Measurements from ENCODE around the gene HDAC7.

Gene HDAC7

GRCh38 chr12:47858511-47859266 is 39.0 kb upstream of the HDAC7 start:
- Histone ChIP-seq H3K27ac (ENCODE audit: low read depth, low read length) (no peak overlapping the region), H3K9me3 (ENCODE audit: low read length) (no peaks in the 10 kb centered on the region)

DNA sequence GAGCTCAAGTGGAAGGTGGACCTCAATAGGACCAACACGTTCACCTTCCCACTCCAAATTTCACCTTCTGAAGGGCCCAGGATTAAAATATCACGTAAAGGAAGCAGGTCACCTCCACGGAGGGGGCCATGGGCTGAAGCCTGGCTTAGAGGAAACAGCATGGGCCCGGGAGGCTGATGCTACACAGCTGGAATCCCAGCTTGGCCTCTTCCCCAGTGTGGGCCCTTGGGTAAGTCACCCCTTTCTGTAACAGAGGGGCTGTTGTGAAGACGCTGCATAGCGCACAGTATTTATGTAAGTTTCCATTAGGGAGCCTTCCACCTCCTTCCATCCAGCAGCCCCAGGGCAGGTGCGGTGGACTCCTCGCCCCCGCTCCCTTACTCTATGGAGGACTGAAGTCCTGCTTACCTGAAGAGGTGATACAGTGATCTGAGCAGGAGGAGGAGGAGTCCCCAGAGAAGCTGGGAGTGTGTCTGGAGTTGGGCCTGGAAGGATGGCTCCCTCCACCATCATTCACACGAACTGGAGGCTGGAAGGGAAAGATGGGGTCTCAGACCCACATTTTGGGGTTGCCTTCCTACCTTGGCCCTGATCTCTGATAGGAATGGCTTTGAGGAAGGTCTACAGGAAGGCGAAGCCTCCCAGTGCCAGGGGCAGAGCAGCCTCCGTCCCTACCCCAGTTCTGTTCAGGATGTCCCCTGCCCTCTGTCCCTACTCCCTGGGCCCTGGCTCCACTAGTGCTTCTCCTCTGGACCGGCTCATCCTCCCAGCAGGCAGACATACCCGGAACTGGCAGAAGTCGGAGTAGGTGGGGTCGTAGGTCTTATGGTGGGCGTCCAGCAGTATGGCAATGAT is 37.2 kb upstream of the HDAC7 start:
- Histone ChIP-seq H3K9ac (ENCODE audit: low read length) (no peak overlapping the region), H3K27me3 (ENCODE audit: control insufficient read depth in 1 of 2, insufficient read depth in 2 of 2, low read length in 2 of 2) (no peaks in the 10 kb centered on the region), H3K36me3 (ENCODE audit: insufficient read depth, low read length) (no peaks in the 10 kb centered on the region), H3K4me1 (ENCODE audit: insufficient read depth, low read length) (no peaks in the 10 kb centered on the region), H3K4me3 (ENCODE audit: low read depth in 1 of 2, low read length in 2 of 2) (no peak overlapping the region), H3K27ac (ENCODE audit: low read depth, low read length) (no peak overlapping the region), H3K9me3 (ENCODE audit: low read length) (no peaks in the 10 kb centered on the region)

More at GRCh38 chr12:47858511-47859266, 39.0 kb upstream of the HDAC7 start:
- Histone ChIP-seq H3K4me3 (ENCODE audit: low read depth in 1 of 2, low read length in 2 of 2) (no peak overlapping the region), H3K4me1 (ENCODE audit: insufficient read depth, low read length) (no peaks in the 10 kb centered on the region), H3K27me3 (ENCODE audit: control insufficient read depth in 1 of 2, insufficient read depth in 2 of 2, low read length in 2 of 2) (no peaks in the 10 kb centered on the region), H3K36me3 (ENCODE audit: insufficient read depth, low read length) (no peaks in the 10 kb centered on the region), H3K9ac (ENCODE audit: low read length) (no peak overlapping the region)

DNA sequence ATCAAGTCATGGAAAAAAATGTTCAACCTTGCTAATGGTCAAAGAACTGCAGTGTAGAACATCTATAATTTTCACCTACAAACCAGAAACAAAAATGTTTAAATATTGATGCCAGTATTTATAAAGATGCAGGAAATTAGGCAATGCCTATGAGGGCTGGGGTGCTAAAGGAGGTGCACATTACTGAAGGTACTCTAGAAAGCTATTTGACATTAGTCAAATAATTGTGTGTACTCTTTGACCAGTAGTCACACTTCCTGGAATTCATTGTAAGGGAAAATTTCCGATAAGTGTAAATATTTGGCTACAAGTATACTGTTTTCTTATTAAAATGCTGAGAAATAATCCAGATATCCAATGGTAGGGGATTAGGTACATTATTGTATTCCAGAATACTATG is 36.4 kb upstream of the HDAC7 start:
- Histone ChIP-seq H3K27ac (ENCODE audit: low read depth, low read length) (no peak overlapping the region), H3K36me3 (ENCODE audit: insufficient read depth, low read length) (no peaks in the 10 kb centered on the region), H3K9ac (ENCODE audit: low read length) (no peak overlapping the region), H3K4me1 (ENCODE audit: insufficient read depth, low read length) (no peaks in the 10 kb centered on the region), H3K9me3 (ENCODE audit: low read length) (no peaks in the 10 kb centered on the region), H3K27me3 (ENCODE audit: control insufficient read depth in 1 of 2, insufficient read depth in 2 of 2, low read length in 2 of 2) (no peaks in the 10 kb centered on the region), H3K4me3 (ENCODE audit: low read depth in 1 of 2, low read length in 2 of 2) (no peak overlapping the region)

- H3K4me1 ChIP-seq (ENCODE audit: insufficient read depth, low read length): no peaks in the 10 kb centered on the region
- H3K36me3 ChIP-seq (ENCODE audit: insufficient read depth, low read length): no peaks in the 10 kb centered on the region
- H3K9ac ChIP-seq (ENCODE audit: low read length): no peak overlapping the region
- H3K27ac ChIP-seq (ENCODE audit: low read depth, low read length): no peak overlapping the region
- H3K27me3 ChIP-seq (ENCODE audit: control insufficient read depth in 1 of 2, insufficient read depth in 2 of 2, low read length in 2 of 2): no peaks in the 10 kb centered on the region
- no peaks in the 10 kb centered on the region for H3K9me3 ChIP-seq (ENCODE audit: low read length)
- H3K4me3 ChIP-seq (ENCODE audit: low read depth in 1 of 2, low read length in 2 of 2): no peak overlapping the region
These were observed 35.8 kb upstream of the HDAC7 start for GRCh38 chr12:47855502-47855901.

GRCh38 chr12:47854531-47854930 is 34.8 kb upstream of the HDAC7 start:
- Histone ChIP-seq H3K9me3 (ENCODE audit: low read length) (no peaks in the 10 kb centered on the region), H3K27ac (ENCODE audit: low read depth, low read length) (no peak overlapping the region), H3K27me3 (ENCODE audit: control insufficient read depth in 1 of 2, insufficient read depth in 2 of 2, low read length in 2 of 2) (no peaks in the 10 kb centered on the region), H3K9ac (ENCODE audit: low read length) (no peak overlapping the region), H3K36me3 (ENCODE audit: insufficient read depth, low read length) (no peaks in the 10 kb centered on the region), H3K4me1 (ENCODE audit: insufficient read depth, low read length) (no peaks in the 10 kb centered on the region), H3K4me3 (ENCODE audit: low read depth in 1 of 2, low read length in 2 of 2) (no peak overlapping the region)

DNA sequence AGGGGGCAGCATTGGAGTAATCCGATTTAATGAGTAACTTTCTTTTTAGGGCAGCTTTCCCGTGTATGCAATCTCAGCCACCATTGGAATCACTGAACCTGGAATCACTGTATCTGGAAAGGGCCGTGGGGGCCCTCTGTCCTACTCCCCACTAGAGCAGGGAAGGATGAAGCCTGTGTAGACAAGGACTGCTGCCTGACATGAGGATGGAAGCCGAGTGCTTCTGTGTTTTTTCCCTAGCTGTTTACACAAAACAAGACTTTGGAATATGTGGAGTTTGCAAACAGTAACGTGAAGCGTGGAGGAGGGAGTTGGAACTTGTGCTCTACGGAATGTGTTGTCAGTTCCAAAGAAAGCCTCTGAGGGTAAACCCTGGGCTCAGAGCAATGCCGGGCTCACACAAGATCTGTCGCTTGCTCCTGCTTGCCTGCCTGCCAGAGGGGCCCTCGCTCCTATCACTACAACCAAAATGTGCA is 32.4 kb upstream of the HDAC7 start:
- no peaks in the 10 kb centered on the region for H3K4me1 ChIP-seq (ENCODE audit: insufficient read depth, low read length)
- no peaks in the 10 kb centered on the region for H3K27me3 ChIP-seq (ENCODE audit: control insufficient read depth in 1 of 2, insufficient read depth in 2 of 2, low read length in 2 of 2)
- no peak overlapping the region for H3K9ac ChIP-seq (ENCODE audit: low read length)
- H3K9me3 ChIP-seq (ENCODE audit: low read length): no peaks in the 10 kb centered on the region
- H3K4me3 ChIP-seq (ENCODE audit: low read depth in 1 of 2, low read length in 2 of 2): no peak overlapping the region
- H3K36me3 ChIP-seq (ENCODE audit: insufficient read depth, low read length): no peaks in the 10 kb centered on the region
- no peak overlapping the region for H3K27ac ChIP-seq (ENCODE audit: low read depth, low read length)

GRCh38 chr12:47851303-47851952 is 31.7 kb upstream of the HDAC7 start:
- H3K9ac ChIP-seq (ENCODE audit: low read length): no peak overlapping the region
- no peak overlapping the region for H3K27ac ChIP-seq (ENCODE audit: low read depth, low read length)
- no peak overlapping the region for H3K4me3 ChIP-seq (ENCODE audit: low read depth in 1 of 2, low read length in 2 of 2)
- no peaks in the 10 kb centered on the region for H3K36me3 ChIP-seq (ENCODE audit: insufficient read depth, low read length)
- no peaks in the 10 kb centered on the region for H3K27me3 ChIP-seq (ENCODE audit: control insufficient read depth in 1 of 2, insufficient read depth in 2 of 2, low read length in 2 of 2)
- H3K4me1 ChIP-seq (ENCODE audit: insufficient read depth, low read length): no peaks in the 10 kb centered on the region
- no peaks in the 10 kb centered on the region for H3K9me3 ChIP-seq (ENCODE audit: low read length)

DNA sequence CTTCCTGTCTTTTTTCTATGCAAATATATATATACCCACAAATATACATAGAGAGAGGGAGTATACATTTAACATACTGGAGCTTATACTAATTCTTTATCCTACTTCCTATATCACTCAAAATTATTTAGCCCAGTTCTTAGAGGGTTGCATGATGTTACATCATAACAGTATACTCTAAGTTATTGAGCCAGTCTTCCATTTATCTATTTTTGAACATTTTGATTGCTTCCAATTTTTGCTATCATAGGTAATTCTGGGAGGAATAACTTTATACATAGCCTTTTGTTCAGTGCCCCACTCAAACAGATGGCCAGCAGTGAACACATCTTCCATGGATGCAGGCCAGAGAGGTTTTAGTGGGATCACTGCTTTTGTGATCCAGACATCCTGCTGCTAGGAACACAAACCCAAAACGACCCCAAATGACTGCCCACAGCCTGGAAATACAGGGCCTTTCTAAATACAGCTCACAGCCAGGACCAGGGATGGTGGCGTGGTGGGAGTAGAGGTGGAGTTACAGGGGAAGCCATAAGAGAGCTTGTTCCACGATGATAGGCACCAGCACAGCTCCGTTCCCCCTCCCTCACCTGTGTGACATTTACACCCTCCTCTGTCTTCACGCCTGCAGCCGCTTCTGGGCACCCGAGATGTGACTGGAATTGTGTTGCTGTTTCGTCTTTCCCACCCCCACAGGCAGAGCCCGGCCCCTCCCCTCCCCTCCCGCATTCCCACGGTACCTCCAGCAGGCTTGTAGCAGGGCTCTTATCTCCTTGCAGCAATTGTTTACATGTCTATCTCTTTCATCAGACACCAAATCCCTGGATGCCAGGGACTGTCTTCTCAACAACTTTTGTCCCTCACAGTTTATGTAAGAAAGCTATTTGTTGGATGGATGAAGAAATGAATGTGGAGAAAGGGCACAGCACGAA is 30.7 kb upstream of the HDAC7 start:
- no peak overlapping the region for H3K4me3 ChIP-seq (ENCODE audit: low read depth in 1 of 2, low read length in 2 of 2)
- no peaks in the 10 kb centered on the region for H3K9me3 ChIP-seq (ENCODE audit: low read length)
- no peak overlapping the region for H3K9ac ChIP-seq (ENCODE audit: low read length)
- no peaks in the 10 kb centered on the region for H3K4me1 ChIP-seq (ENCODE audit: insufficient read depth, low read length)
- H3K36me3 ChIP-seq (ENCODE audit: insufficient read depth, low read length): no peaks in the 10 kb centered on the region
- H3K27ac ChIP-seq (ENCODE audit: low read depth, low read length): no peak overlapping the region
- no peaks in the 10 kb centered on the region for H3K27me3 ChIP-seq (ENCODE audit: control insufficient read depth in 1 of 2, insufficient read depth in 2 of 2, low read length in 2 of 2)

DNA sequence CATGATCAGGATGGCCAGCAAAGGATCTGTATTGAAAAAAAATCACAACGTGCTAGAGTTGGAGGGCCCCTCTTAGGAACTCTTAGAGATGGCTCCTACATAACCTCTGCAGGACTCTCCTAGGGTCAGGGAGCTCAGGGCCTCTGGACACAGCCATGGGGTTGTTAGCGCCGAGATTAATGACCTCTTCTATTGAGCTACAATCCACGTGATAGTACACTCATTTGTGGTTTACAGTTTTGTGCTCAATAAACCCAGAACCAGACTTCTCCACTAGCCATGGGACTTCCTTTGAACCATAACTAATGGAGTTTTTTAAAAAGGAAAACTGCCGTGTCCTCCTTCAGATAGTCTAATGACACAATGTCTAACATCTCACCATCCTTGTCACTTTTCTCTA is 29.6 kb upstream of the HDAC7 start:
- Histone ChIP-seq H3K27me3 (ENCODE audit: control insufficient read depth in 1 of 2, insufficient read depth in 2 of 2, low read length in 2 of 2) (no peaks in the 10 kb centered on the region), H3K4me3 (ENCODE audit: low read depth in 1 of 2, low read length in 2 of 2) (no peak overlapping the region), H3K36me3 (ENCODE audit: insufficient read depth, low read length) (no peaks in the 10 kb centered on the region)

GRCh38 chr12:47848853-47849252 is 29.1 kb upstream of the HDAC7 start:
- no peaks in the 10 kb centered on the region for H3K9me3 ChIP-seq (ENCODE audit: low read length)
- no peak overlapping the region for H3K9ac ChIP-seq (ENCODE audit: low read length)
- H3K27ac ChIP-seq (ENCODE audit: low read depth, low read length): no peak overlapping the region
- H3K27me3 ChIP-seq (ENCODE audit: control insufficient read depth in 1 of 2, insufficient read depth in 2 of 2, low read length in 2 of 2): no peaks in the 10 kb centered on the region
- H3K4me3 ChIP-seq (ENCODE audit: low read depth in 1 of 2, low read length in 2 of 2): no peak overlapping the region
- H3K36me3 ChIP-seq (ENCODE audit: insufficient read depth, low read length): no peaks in the 10 kb centered on the region
- H3K4me1 ChIP-seq (ENCODE audit: insufficient read depth, low read length): no peaks in the 10 kb centered on the region

More for the DNA sequence above, 29.6 kb upstream of the HDAC7 start:
- H3K27ac ChIP-seq (ENCODE audit: low read depth, low read length): no peak overlapping the region
- no peaks in the 10 kb centered on the region for H3K4me1 ChIP-seq (ENCODE audit: insufficient read depth, low read length)
- no peaks in the 10 kb centered on the region for H3K9me3 ChIP-seq (ENCODE audit: low read length)
- H3K9ac ChIP-seq (ENCODE audit: low read length): no peak overlapping the region
